Hematopoietic multipotent progenitor cell treated with erythropoietin and hydrocortisone succinate and interleukin-3 and kit ligand, for 8 days (in vitro differentiated cells): Measurements from ENCODE around the gene CROCC2.

Source experiments
- DNase-seq: peaks from one replicate; pipeline ENCODE4 v3.0.0-alpha.2; 2015

CROCC2 gene

GRCh38 chr2:240991378-240992263 lies 85.5 kb downstream of the CROCC2 start:
- no peak for DNase-seq

- DNase-seq, result no peak
Measured at GRCh38 chr2:240992572-240993291, 86.6 kb downstream of the CROCC2 start.

- no peak for DNase-seq
Measured at GRCh38 chr2:240993446-240994170, 87.5 kb downstream of the CROCC2 start.

- no peak for DNase-seq
Measured at GRCh38 chr2:240994171-240994896, 88.2 kb downstream of the CROCC2 start.

GRCh38 chr2:240995041-240996021 lies 89.2 kb downstream of the CROCC2 start:
- peak; percentile 5 for DNase-seq

GRCh38 chr2:240996161-240996833 lies 90.2 kb downstream of the CROCC2 start:
- DNase-seq, result no peak

- DNase-seq, result no peak
Measured at GRCh38 chr2:240996834-240997140, 90.7 kb downstream of the CROCC2 start.

GRCh38 chr2:240997141-240997855 lies 91.2 kb downstream of the CROCC2 start:
- DNase-seq, result no peak

- peak; percentile 70 for DNase-seq
Measured at GRCh38 chr2:240997856-240998705, 91.9 kb downstream of the CROCC2 start, which contains the start of gene SNED1. Gene SNED1 (plus strand): TSS chr2:240998618. CDS start chr2:240998838, 220 bp downstream.

GRCh38 chr2:240998706-240998994 lies 92.5 kb downstream of the CROCC2 start:
- no peak for DNase-seq

GRCh38 chr2:240998995-240999791 lies 93.1 kb downstream of the CROCC2 start:
- DNase-seq, result no peak

- DNase-seq, result no peak
Measured at GRCh38 chr2:240999873-241000541, 93.9 kb downstream of the CROCC2 start.

GRCh38 chr2:241000831-241001321 lies 94.7 kb downstream of the CROCC2 start:
- DNase-seq, result no peak

GRCh38 chr2:241001413-241002274 lies 95.5 kb downstream of the CROCC2 start:
- no peak for DNase-seq

GRCh38 chr2:241002275-241003046 lies 96.3 kb downstream of the CROCC2 start:
- DNase-seq, result no peak

- DNase-seq, result no peak
Measured at GRCh38 chr2:241003047-241003360, 96.9 kb downstream of the CROCC2 start.
